Measurements from ENCODE around the gene STRA6.

STRA6 gene

DNA sequence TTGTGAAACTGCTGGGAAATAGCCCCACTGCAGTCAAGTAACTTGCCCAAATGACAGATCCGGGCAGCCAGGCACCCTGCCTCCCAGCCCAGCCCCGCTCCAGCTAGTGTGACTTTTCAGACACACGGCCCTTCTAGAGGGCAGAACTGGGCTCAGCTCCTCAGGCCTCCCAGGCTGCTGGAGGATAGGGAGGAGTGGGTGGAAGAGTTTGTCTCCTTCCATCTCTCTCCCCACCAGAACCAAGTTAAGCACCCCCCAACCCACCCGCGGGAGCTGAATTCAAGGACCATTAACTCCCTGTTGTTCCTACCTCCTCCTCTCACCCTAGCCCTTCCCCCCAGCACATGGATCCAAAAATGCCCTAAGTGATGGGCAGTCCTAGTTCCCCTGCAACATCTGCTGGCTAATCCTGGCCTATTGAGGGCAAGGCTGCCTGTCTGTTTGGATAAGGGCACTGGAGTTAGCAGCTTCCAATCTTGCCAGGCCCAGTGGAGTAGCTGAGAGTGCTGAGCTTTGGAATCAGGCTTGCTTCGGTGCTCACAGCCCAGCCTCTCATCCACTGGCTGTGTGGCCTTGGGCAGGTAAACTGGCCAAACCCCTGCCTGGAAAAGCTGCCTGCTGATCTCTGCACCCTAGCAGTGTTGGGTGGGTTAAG, 36.6 kb upstream of the STRA6 start:
- no peak for DNase-seq (ENCODE audit: low read depth, low spot score)
- no peak overlapping the region for H3K4me3 ChIP-seq (ENCODE audit: low read depth, low read length)
- CTCF ChIA-PET: interaction anchor here (0.9 to 1.4 kb wide), 7 partner anchors 9 to 82 kb away, joined by 3 to 7 read pairs (median 3); no protein-coding TSS in a partner anchor
- POLR2A ChIA-PET: no interaction called here
- TF ChIP-seq, protein P1, sequence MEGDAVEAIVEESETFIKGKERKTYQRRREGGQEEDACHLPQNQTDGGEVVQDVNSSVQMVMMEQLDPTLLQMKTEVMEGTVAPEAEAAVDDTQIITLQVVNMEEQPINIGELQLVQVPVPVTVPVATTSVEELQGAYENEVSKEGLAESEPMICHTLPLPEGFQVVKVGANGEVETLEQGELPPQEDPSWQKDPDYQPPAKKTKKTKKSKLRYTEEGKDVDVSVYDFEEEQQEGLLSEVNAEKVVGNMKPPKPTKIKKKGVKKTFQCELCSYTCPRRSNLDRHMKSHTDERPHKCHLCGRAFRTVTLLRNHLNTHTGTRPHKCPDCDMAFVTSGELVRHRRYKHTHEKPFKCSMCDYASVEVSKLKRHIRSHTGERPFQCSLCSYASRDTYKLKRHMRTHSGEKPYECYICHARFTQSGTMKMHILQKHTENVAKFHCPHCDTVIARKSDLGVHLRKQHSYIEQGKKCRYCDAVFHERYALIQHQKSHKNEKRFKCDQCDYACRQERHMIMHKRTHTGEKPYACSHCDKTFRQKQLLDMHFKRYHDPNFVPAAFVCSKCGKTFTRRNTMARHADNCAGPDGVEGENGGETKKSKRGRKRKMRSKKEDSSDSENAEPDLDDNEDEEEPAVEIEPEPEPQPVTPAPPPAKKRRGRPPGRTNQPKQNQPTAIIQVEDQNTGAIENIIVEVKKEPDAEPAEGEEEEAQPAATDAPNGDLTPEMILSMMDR (IDR thresholded peaks at IDR 0.05; ENCODE audit: insufficient read depth, low read length, missing control alignments): no peak

GRCh38 chr15:74235962-74236361, 33.4 kb upstream of the STRA6 start, which contains the start of gene CCDC33:
Gene CCDC33, plus strand, starts transcription at chr15:74236326. Its CDS starts 394 bp downstream, at chr15:74236720.
- no peak within 1 kb of the TSS for H3K4me3 ChIP-seq (ENCODE audit: low read depth, low read length)
- CTCF ChIA-PET: interaction anchor here (1.2 kb wide), 1 partner anchor 9 kb away, joined by 3 read pairs; no protein-coding TSS in a partner anchor
- POLR2A ChIA-PET: no interaction called here
- DNase-seq (ENCODE audit: low read depth, low spot score): no peak
- TF ChIP-seq, protein P1 (IDR thresholded peaks at IDR 0.05; ENCODE audit: insufficient read depth, low read length, missing control alignments): no peak

GRCh38 chr15:74234598-74234875, 31.9 kb upstream of the STRA6 start:
- TF ChIP-seq, protein P1 (IDR thresholded peaks at IDR 0.05; ENCODE audit: insufficient read depth, low read length, missing control alignments): no peak
- H3K4me3 ChIP-seq (ENCODE audit: low read depth, low read length): no peak overlapping the region
- DNase-seq (ENCODE audit: low read depth, low spot score): no peak
- CTCF ChIA-PET: interaction anchor here (1.3 to 1.9 kb wide), 2 partner anchors 9 to 73 kb away, joined by 4 to 8 read pairs; no protein-coding TSS in a partner anchor
- POLR2A ChIA-PET: no interaction called here

DNA sequence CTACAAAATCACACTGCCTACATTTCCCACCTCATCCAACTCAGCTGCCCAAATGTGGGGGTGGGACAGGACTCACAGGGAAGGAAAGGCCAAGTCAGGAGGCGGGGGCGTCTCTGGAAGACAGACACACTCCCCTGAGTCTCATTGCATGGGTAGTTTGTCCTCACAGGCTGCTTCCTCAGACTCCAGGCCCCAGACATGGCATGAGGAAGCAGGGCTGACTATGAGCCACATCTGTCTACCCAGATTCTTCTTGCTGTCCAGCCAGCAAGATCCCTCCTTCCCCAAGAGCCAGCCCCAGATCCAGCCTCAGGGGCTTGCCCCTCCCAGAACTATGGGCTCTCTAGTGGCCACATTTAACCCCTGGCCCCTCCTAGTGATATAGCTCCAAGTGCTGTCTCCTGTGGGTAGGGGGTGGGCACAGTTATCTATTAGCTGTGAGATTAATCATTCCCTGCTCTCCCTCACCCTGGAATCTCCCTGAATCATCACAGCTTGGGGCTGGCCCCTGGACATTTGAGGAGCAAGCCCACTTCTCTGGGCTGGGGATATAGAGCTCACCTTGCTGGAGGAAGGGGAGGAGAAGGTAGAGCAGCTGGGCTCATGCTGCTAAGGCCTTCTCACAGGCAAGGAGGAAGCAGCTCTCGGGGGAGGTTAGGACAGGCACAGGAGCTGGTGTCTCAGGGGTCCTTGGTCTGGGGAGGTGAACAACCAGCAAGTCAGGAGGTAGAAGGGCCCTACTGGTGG, 31.4 kb upstream of the STRA6 start:
- DNase-seq (ENCODE audit: low read depth, low spot score): no peak
- CTCF ChIA-PET: interaction anchor here (1.3 to 1.9 kb wide), 2 partner anchors 9 to 73 kb away, joined by 4 to 8 read pairs; no protein-coding TSS in a partner anchor
- POLR2A ChIA-PET: no interaction called here
- H3K4me3 ChIP-seq (ENCODE audit: low read depth, low read length): no peak overlapping the region
- TF ChIP-seq, protein P1 (IDR thresholded peaks at IDR 0.05; ENCODE audit: insufficient read depth, low read length, missing control alignments): no peak

GRCh38 chr15:74233373-74233772, 30.8 kb upstream of the STRA6 start:
- no peak for DNase-seq (ENCODE audit: low read depth, low spot score)
- TF ChIP-seq, protein P1 (IDR thresholded peaks at IDR 0.05; ENCODE audit: insufficient read depth, low read length, missing control alignments): no peak
- H3K4me3 ChIP-seq (ENCODE audit: low read depth, low read length): no peak overlapping the region
- CTCF ChIA-PET: interaction anchor here (1.3 to 1.9 kb wide), 2 partner anchors 10 to 74 kb away, joined by 4 to 8 read pairs; no protein-coding TSS in a partner anchor
- POLR2A ChIA-PET: no interaction called here

- TF ChIP-seq, protein P1 (IDR thresholded peaks at IDR 0.05; ENCODE audit: insufficient read depth, low read length, missing control alignments): no peak
- POLR2A ChIA-PET: no interaction called here
- CTCF ChIA-PET: interaction anchor here (1.1 kb wide), 2 partner anchors 9 to 76 kb away, joined by 3 read pairs; no protein-coding TSS in a partner anchor
- H3K4me3 ChIP-seq (ENCODE audit: low read depth, low read length): no peak overlapping the region
- DNase-seq (ENCODE audit: low read depth, low spot score): no peak
Observed at GRCh38 chr15:74231475-74231874, 28.9 kb upstream of the STRA6 start.

All from AG04449 (cell line).